ENCODE measurements around the gene CNBD2.
"Not testable (repeated sequence)": the region's sequence is repeated elsewhere in the genome, so short reads cannot be mapped to it uniquely, and the experiment has no call there.

Gene CNBD2

DNA sequence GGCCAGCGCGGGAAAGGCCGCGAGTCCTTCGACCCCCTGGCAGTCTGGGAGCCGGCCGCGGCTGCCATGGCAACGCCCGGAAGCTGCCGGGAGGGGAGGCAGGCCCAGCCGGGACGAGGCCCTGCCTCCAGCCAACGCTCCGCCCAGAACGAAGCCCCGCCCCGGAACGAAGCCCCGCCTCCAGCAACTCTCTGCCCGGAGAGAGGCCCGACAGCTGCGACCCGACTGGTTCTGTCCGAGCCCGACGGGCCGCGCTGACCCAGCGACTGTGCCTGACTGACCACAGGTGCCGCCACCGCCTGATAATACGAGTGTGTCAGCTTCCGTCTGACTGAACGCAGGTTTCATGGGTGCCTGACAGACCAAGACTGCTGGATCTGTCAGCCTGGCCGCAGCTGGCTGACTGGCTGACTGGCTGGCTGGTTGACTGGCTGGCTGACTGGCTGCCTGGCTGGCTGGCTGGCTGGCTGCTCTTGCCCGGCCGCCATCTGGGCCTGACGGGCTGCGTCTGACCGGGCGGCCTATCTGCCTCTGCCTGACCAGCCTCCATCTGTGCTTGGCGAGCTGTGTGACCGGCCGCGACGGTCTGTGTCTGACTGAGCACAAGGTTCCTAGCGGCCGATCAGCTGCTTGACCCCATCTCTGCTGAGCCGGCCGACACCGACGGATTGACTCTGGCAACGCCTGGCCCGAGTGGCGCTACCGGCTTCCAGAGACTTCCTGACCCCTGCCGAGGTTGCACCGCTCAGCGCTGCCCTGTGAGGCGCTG, 96.5 kb downstream of the CNBD2 start:
- DNase-seq = no peak

DNA sequence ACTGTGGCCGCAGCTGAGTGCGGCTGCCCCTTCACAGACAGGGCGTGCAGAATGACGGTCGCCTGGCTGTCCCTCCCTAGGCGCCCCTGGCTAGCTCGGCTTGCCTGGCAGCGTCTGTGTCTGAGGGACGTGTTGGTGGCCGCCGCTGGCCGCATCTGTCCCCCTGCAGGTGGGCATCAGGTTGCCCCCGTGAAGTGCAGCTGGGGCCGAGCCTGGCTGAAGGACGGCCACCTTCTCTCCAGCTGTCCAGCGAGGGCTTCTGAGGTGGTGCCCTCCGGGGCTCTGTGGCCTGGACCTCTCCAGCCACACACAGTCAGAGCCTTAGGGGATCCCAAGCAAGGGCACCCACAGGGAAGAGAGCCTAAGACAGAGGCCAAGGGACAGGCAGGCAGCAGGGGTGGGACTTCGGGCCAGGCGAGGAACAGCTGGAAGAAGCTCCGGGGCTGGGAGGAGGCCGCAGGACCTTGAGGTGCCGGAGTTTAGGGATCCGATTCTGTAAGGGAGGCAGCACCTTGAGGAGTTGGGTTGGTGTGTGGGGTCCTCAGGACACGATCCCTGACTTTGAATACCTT, 97.1 kb downstream of the CNBD2 start:
- DNase-seq = no peak

GRCh38 chr20:36066777-36067176, 98.4 kb downstream of the CNBD2 start:
- DNase-seq = no peak

DNA sequence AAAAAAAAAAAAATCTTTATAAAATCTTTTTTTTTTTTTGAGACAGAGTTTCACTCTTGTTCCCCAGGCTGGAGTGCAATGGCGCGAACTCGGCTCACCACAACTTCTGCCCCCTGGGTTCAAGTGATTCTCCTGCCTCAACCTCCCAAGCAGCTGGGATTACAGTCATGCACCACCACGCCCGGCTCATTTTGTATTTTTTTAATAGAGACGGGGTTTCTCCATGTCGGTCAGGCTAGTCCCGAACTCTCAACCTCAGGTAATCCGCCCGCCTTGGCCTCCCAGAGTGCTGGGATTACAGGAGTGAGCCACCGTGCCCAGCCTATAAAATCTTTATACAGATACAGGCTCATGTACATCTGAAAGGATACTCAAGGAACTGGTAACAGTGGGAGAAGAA, 100.1 kb downstream of the CNBD2 start:
- not testable (repeated sequence) for DNase-seq

DNA sequence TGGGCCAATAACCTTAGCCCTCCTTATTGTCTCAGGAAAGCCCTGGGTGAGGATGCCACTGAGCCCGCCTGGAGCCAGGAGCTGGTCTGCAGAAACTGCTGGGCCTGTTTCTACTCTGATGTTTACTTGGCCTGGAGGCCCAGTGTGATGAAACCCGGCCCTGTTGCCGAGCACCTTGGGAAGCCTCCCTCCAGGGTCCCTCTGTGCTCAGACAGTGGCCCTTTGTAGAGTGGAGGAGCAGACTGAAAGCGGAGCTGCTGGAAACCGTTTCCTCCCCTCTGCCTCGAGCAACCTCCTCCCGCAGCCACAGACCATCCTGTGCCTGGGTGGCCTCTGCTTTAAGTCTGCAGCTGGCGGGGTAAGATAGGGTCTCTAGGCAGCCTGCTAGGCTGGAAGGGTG, 102.1 kb downstream of the CNBD2 start:
- no peak for DNase-seq

- no peak for DNase-seq
Measured at GRCh38 chr20:36071848-36072247, 103.5 kb downstream of the CNBD2 start.

- DNase-seq = no peak
Measured at GRCh38 chr20:36074983-36075382, 106.6 kb downstream of the CNBD2 start.

DNA sequence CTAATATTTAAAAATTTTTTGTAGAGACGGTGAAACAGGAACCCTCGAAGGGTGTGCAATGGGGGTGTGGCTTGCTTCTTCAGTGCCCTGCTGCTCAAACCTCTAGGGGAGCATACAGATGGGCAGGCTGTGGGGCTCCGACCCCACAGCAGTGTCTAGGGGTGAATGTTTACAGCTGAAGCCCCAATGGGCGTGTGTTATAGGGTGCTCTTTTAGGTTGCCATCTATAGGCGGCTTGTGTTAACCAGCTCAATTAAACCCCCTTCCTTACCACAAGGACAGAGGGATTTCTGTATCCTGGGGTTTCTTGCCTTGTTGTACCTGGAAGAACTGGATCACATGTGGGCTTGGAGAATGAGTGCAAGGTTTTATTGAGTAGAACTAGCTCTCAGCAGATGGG, 109.4 kb downstream of the CNBD2 start:
- not testable (repeated sequence) for DNase-seq

- DNase-seq = no peak
Measured at GRCh38 chr20:36079486-36079885, 111.1 kb downstream of the CNBD2 start.

- not testable (repeated sequence) for DNase-seq
Measured at GRCh38 chr20:36079984-36080383, 111.6 kb downstream of the CNBD2 start.

Measured in NCI-H1048 (cell line).